HEK293 (cell line): Measurements from ENCODE around the gene TPD52L1.

Experiments
- ATF2 ChIP-seq: fragments of 450-650 bp; formaldehyde crosslinking; IDR thresholded peaks from 2 replicates; pipeline ENCODE4 v1.5.1; 2016; ENCODE audit warnings: missing biosample characterization, missing genetic modification characterization, low read depth
- BCL11B ChIP-seq: fragments of 450-650 bp; formaldehyde crosslinking; IDR thresholded peaks from 2 replicates; pipeline ENCODE4 v1.5.1; 2016; ENCODE audit warnings: low read depth, missing biosample characterization, missing genetic modification characterization
- GLI4 ChIP-seq: fragments of 450-650 bp; formaldehyde crosslinking; IDR thresholded peaks from 2 replicates; pipeline ENCODE4 v1.5.1; 2016; ENCODE audit warnings: missing biosample characterization, missing genetic modification characterization
- RBAK ChIP-seq: fragments of 450-650 bp; formaldehyde crosslinking; IDR thresholded peaks from 2 replicates; pipeline ENCODE4 v1.5.1; 2016; ENCODE audit warnings: missing biosample characterization, missing genetic modification characterization
- SETDB1 ChIP-seq: IDR thresholded peaks from one replicate; pipeline ENCODE4 v1.6.1; 2017; ENCODE audit warnings: mild to moderate bottlenecking, low read length, moderate library complexity, mixed read lengths; ENCODE audit not compliant: insufficient read length
- TRIM28 ChIP-seq: IDR thresholded peaks from 2 replicates; pipeline ENCODE4 v1.6.1; 2011; ENCODE audit warnings: low read length, control low read depth, borderline replicate concordance
- ZBTB10 ChIP-seq: fragments of 450-650 bp; formaldehyde crosslinking; IDR thresholded peaks from 2 replicates; pipeline ENCODE4 v1.5.1; 2016; ENCODE audit warnings: missing biosample characterization, missing genetic modification characterization
- ZBTB11 ChIP-seq: fragments of 450-650 bp; formaldehyde crosslinking; conservative IDR thresholded peaks from 2 replicates; pipeline ENCODE4 v1.5.1; 2016; ENCODE audit warnings: low read depth, missing biosample characterization, missing genetic modification characterization
- ZNF10 ChIP-seq: fragments of 450-650 bp; formaldehyde crosslinking; IDR thresholded peaks from 2 replicates; pipeline ENCODE4 v1.5.1; 2017; ENCODE audit warnings: missing biosample characterization, missing genetic modification characterization
- ZNF114 ChIP-seq: fragments of 450-650 bp; formaldehyde crosslinking; IDR thresholded peaks from 2 replicates; pipeline ENCODE4 v1.5.0; 2017; ENCODE audit warnings: missing biosample characterization, missing genetic modification characterization
- ZNF266 ChIP-seq: fragments of 450-650 bp; formaldehyde crosslinking; IDR thresholded peaks from 2 replicates; pipeline ENCODE4 v1.5.1; 2016; ENCODE audit warnings: missing biosample characterization, missing genetic modification characterization, low read depth
- ZNF292 ChIP-seq: fragments of 450-650 bp; formaldehyde crosslinking; IDR thresholded peaks from 2 replicates; pipeline ENCODE4 v1.5.1; 2016; ENCODE audit warnings: low read depth, missing biosample characterization, missing genetic modification characterization, borderline replicate concordance
- ZNF302 ChIP-seq: fragments of 450-650 bp; formaldehyde crosslinking; IDR thresholded peaks from 2 replicates; pipeline ENCODE4 v1.5.1; 2016; ENCODE audit warnings: missing biosample characterization, missing genetic modification characterization, low read depth
- ZNF37A ChIP-seq: fragments of 450-650 bp; IDR thresholded peaks from 2 replicates; pipeline ENCODE4 v1.5.1; 2018; ENCODE audit warnings: missing biosample characterization, missing genetic modification characterization
- ZNF416 ChIP-seq: fragments of 450-650 bp; formaldehyde crosslinking; IDR thresholded peaks from 2 replicates; pipeline ENCODE4 v1.5.1; 2016; ENCODE audit warnings: missing biosample characterization, missing genetic modification characterization
- ZNF473 ChIP-seq: fragments of 450-650 bp; formaldehyde crosslinking; IDR thresholded peaks from 2 replicates; pipeline ENCODE4 v1.5.1; 2017; ENCODE audit warnings: missing biosample characterization, missing genetic modification characterization
- ZNF558 ChIP-seq: fragments of 450-650 bp; formaldehyde crosslinking; IDR thresholded peaks from 2 replicates; pipeline ENCODE4 v1.5.1; 2016; ENCODE audit warnings: missing biosample characterization, missing genetic modification characterization
- ZNF560 ChIP-seq: fragments of 450-650 bp; formaldehyde crosslinking; IDR thresholded peaks from 2 replicates; pipeline ENCODE4 v1.5.1; 2017; ENCODE audit warnings: missing biosample characterization, missing genetic modification characterization, borderline replicate concordance
- ZNF596 ChIP-seq: fragments of 450-650 bp; IDR thresholded peaks from 2 replicates; pipeline ENCODE4 v1.5.0; 2018; ENCODE audit warnings: missing biosample characterization, mild to moderate bottlenecking, missing genetic modification characterization, moderate library complexity
- ZNF792 ChIP-seq: fragments of 450-650 bp; formaldehyde crosslinking; IDR thresholded peaks from 2 replicates; pipeline ENCODE4 v1.5.1; 2016; ENCODE audit warnings: missing biosample characterization, missing genetic modification characterization
- TF ChIP-seq, protein P1 (sequence below): fragments of 450-650 bp; formaldehyde crosslinking; IDR thresholded peaks from 2 replicates; pipeline ENCODE4 v1.5.1; 2016; ENCODE audit warnings: missing biosample characterization, missing genetic modification characterization
- TF ChIP-seq, protein P2 (sequence below): fragments of 450-650 bp; formaldehyde crosslinking; IDR thresholded peaks from 2 replicates; pipeline ENCODE4 v1.5.1; 2016; ENCODE audit warnings: missing biosample characterization, missing genetic modification characterization
- TF ChIP-seq, protein P3 (sequence below): fragments of 450-650 bp; formaldehyde crosslinking; IDR thresholded peaks from 2 replicates; pipeline ENCODE4 v1.5.1; 2016; ENCODE audit warnings: missing biosample characterization, missing genetic modification characterization

Gene TPD52L1

GRCh38 chr6:125301435-125302391 lies 148.1 kb downstream of the TPD52L1 start, which contains the start of gene HDDC2 (continued):
- TF ChIP-seq ZBTB11 (peak; percentile 89), ZNF558 (tag by site-specific recombination) (peak; percentile 35; the same call in 1 of the 2 replicates), ZNF302 (tag by site-specific recombination) (no peak), ZNF416 (tag by site-specific recombination) (no peak), ATF2 (tag by site-specific recombination) (no peak), ZNF114 (tag by site-specific recombination) (no peak), GLI4 (tag by site-specific recombination) (peak; percentile 57; the same call in 1 of the 2 replicates), ZNF792 (tag by site-specific recombination) (no peak), BCL11B (tag by site-specific recombination) (peak; percentile 9; the same call in 1 of the 2 replicates), TRIM28 (no peak; the same call in 1 of the 2 replicates), ZBTB10 (peak; percentile 95), ZNF473 (tag by site-specific recombination) (no peak), ZNF266 (no peak), ZNF37A (tag by site-specific recombination) (no peak), SETDB1 (no peak), ZNF292 (no peak), ZNF596 (no peak), RBAK (tag by site-specific recombination) (peak; percentile 24; the same call in 1 of the 2 replicates), ZNF560 (tag by site-specific recombination) (no peak), ZNF10 (tag by site-specific recombination) (no peak; the same call in 1 of the 2 replicates)
- TF ChIP-seq, protein P1, sequence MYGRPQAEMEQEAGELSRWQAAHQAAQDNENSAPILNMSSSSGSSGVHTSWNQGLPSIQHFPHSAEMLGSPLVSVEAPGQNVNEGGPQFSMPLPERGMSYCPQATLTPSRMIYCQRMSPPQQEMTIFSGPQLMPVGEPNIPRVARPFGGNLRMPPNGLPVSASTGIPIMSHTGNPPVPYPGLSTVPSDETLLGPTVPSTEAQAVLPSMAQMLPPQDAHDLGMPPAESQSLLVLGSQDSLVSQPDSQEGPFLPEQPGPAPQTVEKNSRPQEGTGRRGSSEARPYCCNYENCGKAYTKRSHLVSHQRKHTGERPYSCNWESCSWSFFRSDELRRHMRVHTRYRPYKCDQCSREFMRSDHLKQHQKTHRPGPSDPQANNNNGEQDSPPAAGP (tag by site-specific recombination): peak; percentile 75; the same call in 1 of the 2 replicates
- TF ChIP-seq, protein P2, sequence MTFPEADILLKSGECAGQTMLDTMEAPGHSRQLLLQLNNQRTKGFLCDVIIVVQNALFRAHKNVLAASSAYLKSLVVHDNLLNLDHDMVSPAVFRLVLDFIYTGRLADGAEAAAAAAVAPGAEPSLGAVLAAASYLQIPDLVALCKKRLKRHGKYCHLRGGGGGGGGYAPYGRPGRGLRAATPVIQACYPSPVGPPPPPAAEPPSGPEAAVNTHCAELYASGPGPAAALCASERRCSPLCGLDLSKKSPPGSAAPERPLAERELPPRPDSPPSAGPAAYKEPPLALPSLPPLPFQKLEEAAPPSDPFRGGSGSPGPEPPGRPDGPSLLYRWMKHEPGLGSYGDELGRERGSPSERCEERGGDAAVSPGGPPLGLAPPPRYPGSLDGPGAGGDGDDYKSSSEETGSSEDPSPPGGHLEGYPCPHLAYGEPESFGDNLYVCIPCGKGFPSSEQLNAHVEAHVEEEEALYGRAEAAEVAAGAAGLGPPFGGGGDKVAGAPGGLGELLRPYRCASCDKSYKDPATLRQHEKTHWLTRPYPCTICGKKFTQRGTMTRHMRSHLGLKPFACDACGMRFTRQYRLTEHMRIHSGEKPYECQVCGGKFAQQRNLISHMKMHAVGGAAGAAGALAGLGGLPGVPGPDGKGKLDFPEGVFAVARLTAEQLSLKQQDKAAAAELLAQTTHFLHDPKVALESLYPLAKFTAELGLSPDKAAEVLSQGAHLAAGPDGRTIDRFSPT (tag by site-specific recombination): no peak
- TF ChIP-seq, protein P3, sequence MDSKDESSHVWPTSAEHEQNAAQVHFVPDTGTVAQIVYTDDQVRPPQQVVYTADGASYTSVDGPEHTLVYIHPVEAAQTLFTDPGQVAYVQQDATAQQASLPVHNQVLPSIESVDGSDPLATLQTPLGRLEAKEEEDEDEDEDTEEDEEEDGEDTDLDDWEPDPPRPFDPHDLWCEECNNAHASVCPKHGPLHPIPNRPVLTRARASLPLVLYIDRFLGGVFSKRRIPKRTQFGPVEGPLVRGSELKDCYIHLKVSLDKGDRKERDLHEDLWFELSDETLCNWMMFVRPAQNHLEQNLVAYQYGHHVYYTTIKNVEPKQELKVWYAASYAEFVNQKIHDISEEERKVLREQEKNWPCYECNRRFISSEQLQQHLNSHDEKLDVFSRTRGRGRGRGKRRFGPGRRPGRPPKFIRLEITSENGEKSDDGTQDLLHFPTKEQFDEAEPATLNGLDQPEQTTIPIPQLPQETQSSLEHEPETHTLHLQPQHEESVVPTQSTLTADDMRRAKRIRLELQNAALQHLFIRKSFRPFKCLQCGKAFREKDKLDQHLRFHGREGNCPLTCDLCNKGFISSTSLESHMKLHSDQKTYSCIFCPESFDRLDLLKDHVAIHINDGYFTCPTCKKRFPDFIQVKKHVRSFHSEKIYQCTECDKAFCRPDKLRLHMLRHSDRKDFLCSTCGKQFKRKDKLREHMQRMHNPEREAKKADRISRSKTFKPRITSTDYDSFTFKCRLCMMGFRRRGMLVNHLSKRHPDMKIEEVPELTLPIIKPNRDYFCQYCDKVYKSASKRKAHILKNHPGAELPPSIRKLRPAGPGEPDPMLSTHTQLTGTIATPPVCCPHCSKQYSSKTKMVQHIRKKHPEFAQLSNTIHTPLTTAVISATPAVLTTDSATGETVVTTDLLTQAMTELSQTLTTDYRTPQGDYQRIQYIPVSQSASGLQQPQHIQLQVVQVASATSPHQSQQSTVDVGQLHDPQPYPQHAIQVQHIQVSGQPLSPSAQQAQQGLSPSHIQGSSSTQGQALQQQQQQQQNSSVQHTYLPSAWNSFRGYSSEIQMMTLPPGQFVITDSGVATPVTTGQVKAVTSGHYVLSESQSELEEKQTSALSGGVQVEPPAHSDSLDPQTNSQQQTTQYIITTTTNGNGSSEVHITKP (tag by site-specific recombination): peak; percentile 80
